SJCRH30 (cell line): Measurements from ENCODE around the gene CIZ1. TPM values are rescaled to one million over a fixed set of nuclear protein-coding genes. Genes with fewer than 3 reads are reported as not detected.

ENCODE experiments used
- DNase-seq, 2 experiments: peaks; one replicate each; pipeline ENCODE4 v3.0.0-alpha.2; 2015 to 2020
- H3K27ac ChIP-seq: fragments of 250-450 bp; sonication (Bioruptor Pico); 2 replicates; pipeline ENCODE4 v1.5.1; 2020; ENCODE audit warnings: mild to moderate bottlenecking, moderate library complexity
- H3K27me3 ChIP-seq: fragments of 250-450 bp; sonication (Bioruptor Pico); 2 replicates; pipeline ENCODE4 v1.5.1; 2020; ENCODE audit warnings: mild to moderate bottlenecking, moderate library complexity
- H3K36me3 ChIP-seq: fragments of 250-450 bp; sonication (Bioruptor Pico); 2 replicates; pipeline ENCODE4 v1.5.1; 2020; ENCODE audit warnings: mild to moderate bottlenecking, moderate library complexity
- H3K4me1 ChIP-seq: fragments of 250-450 bp; sonication (Bioruptor Pico); 2 replicates; pipeline ENCODE4 v1.5.1; 2020; ENCODE audit warnings: mild to moderate bottlenecking, moderate library complexity
- H3K4me3 ChIP-seq: fragments of 250-450 bp; sonication (Bioruptor Pico); 2 replicates; pipeline ENCODE4 v1.5.1; 2020; ENCODE audit warnings: mild to moderate bottlenecking, moderate library complexity
- H3K9me3 ChIP-seq: fragments of 250-450 bp; sonication (Bioruptor Pico); replicated peaks from 2 replicates; pipeline ENCODE4 v1.5.1; 2020; ENCODE audit warnings: mild to moderate bottlenecking, moderate library complexity
- total RNA-seq: library from RNA; depleted of rRNA; stranded (reverse); fragments of >200 nt; shearing (Covaris generic); gene quantifications from 2 replicates; pipeline ENCODE4 v1.2.3, GENCODE V29; 2014; rRNA removed

CIZ1 gene
- total RNA-seq, 1 experiment from 2014 or later = 85.2 TPM

DNA sequence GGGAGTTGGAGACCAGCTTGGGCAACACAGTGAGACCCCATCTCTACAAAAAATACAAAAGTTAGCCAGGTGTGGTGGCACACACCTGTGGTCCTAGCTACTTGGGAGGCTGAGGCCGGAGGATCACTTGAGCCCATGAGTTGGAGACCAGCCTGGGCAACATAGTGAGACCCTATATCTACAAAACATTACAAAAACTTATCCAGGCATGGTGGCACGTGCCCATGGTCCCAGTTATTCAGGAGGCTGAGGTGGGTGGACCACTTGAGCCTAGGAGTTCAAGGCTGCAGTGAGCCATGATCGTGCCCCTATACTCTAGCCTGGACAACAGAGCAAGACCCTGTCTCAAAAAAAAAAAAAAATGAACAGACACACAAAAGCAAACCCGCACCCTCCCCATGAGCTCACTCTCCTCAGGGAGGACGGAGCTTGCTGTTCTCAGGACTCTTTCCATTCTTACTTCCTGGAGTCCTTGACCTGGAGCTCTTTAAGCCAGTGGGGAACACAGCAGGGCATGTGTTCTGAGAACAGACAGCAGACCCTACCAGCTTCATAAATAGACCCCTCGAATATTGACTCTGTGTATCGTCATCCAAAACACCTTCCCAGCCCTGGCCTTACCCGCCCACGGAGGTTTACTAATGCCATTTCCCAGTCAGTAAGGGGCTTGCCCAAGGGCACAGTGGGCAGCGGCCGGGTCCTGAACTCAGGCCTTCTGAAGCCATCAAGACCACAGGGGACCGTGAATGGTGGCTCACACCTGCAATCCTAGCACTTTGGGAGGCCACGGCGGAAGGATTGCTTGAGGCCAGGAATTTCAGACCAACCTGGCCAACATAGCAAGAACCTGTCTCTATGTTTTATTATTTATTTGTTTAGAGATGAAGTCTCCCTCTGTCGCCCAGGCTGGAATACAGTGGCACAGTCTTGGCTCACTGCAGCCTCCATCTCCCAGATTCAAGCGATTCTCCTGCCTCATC, 75.0 kb downstream of the CIZ1 start:
- H3K27me3 ChIP-seq = no peaks in the 10 kb centered on the region

More for the DNA sequence above, 75.0 kb downstream of the CIZ1 start:
- Histone ChIP-seq H3K27ac (no peak overlapping the region), H3K4me3 (no peak overlapping the region), H3K9me3 (no peaks in the 10 kb centered on the region), H3K4me1 (peaks cover 8% of the 10 kb centered on the region), H3K36me3 (peaks cover 4% of the 10 kb centered on the region)
- DNase-seq = no peak

Other genes with a start within 250 kb of the CIZ1 start
- 4.0 and 5.0 TPM in 2 replicates for gene EEIG1, start 210.6 kb downstream of the CIZ1 start, total RNA-seq
- gene NAIF1, start 124.3 kb downstream of the CIZ1 start, total RNA-seq = 8.5 and 9.0 TPM in 2 replicates
- gene SLC25A25, start 123.3 kb downstream of the CIZ1 start, total RNA-seq = 24.1 and 29.3 TPM in 2 replicates
- gene PTGES2, start 63.8 kb downstream of the CIZ1 start, total RNA-seq = 53.8 and 56.7 TPM in 2 replicates
- gene LCN2, start 42.1 kb downstream of the CIZ1 start, total RNA-seq = not detected in 2 replicates
- 33.6 and 42.7 TPM in 2 replicates for gene BBLN, start 31.3 kb downstream of the CIZ1 start, total RNA-seq
- gene DNM1, start 11.8 kb upstream of the CIZ1 start, total RNA-seq = 1.7 and 3.8 TPM in 2 replicates
- gene GOLGA2, start 84.4 kb upstream of the CIZ1 start, total RNA-seq = 62.3 and 84.3 TPM in 2 replicates
- 32.1 and 33.3 TPM in 2 replicates for gene SWI5, start 84.7 kb upstream of the CIZ1 start, total RNA-seq
- gene TRUB2, start 130.9 kb upstream of the CIZ1 start, total RNA-seq = 30.2 and 36.9 TPM in 2 replicates
- gene COQ4, start 131.3 kb upstream of the CIZ1 start, total RNA-seq = 38.7 and 40.3 TPM in 2 replicates
- 27.7 and 28.0 TPM in 2 replicates for gene SLC27A4, start 149.0 kb upstream of the CIZ1 start, total RNA-seq
- 74.2 and 77.5 TPM in 2 replicates for gene URM1, start 179.8 kb upstream of the CIZ1 start, total RNA-seq
- 27.7 and 28.0 TPM in 2 replicates for gene CERCAM, start 229.3 kb upstream of the CIZ1 start, total RNA-seq